SK-N-SH treated with all-trans-retinoic acid at 6 μM for 48 hours (cell line): ENCODE results near the gene KCNA3.

Experiments used
- ATAC-seq: fragments of 200-7000 bp; cut with Tn5 transposase; 3 replicates; pipeline ENCODE4 v1.9.1; 2020; ENCODE audit warnings: mild to moderate bottlenecking, moderate library complexity
- ARNTL ChIP-seq: fragments of 450-650 bp; formaldehyde crosslinking; IDR thresholded peaks from 2 replicates; pipeline ENCODE4 v1.5.0; 2020; ENCODE audit warnings: low read depth, mild to moderate bottlenecking, moderate library complexity, borderline replicate concordance
- CREB5 ChIP-seq: fragments of 250-450 bp; sonication (Bioruptor Pico); IDR thresholded peaks from 2 replicates; pipeline ENCODE4 v1.5.1; 2020; ENCODE audit warnings: low read depth, mild to moderate bottlenecking, moderate library complexity
- CSDC2 ChIP-seq: fragments of 250-450 bp; sonication (Bioruptor Pico); IDR thresholded peaks from 2 replicates; pipeline ENCODE4 v1.5.0; 2020; ENCODE audit warnings: mild to moderate bottlenecking, moderate library complexity
- CSRNP3 ChIP-seq: fragments of 250-450 bp; sonication (Bioruptor Pico); IDR thresholded peaks from 2 replicates; pipeline ENCODE4 v1.5.1; 2021; ENCODE audit warnings: mild to moderate bottlenecking, moderate library complexity
- ESRRG ChIP-seq: fragments of 250-450 bp; sonication (Bioruptor Pico); IDR thresholded peaks from 2 replicates; pipeline ENCODE4 v1.6.1; 2021; ENCODE audit warnings: mild to moderate bottlenecking
- GLIS3 ChIP-seq: fragments of 250-450 bp; sonication (Bioruptor Pico); IDR thresholded peaks from 2 replicates; pipeline ENCODE4 v1.5.0; 2020; ENCODE audit warnings: mild to moderate bottlenecking, moderate library complexity
- ISL1 ChIP-seq: fragments of 250-450 bp; sonication (Bioruptor Pico); IDR thresholded peaks from 2 replicates; pipeline ENCODE4 v2.1.2; 2022; ENCODE audit warnings: mild to moderate bottlenecking, moderate library complexity
- OSR1 ChIP-seq: fragments of 250-450 bp; sonication (Bioruptor Pico); IDR thresholded peaks from 2 replicates; pipeline ENCODE4 v1.8.0; 2022; ENCODE audit warnings: moderate library complexity, mild to moderate bottlenecking, inconsistent platforms
- PATZ1 ChIP-seq: fragments of 250-450 bp; sonication (Bioruptor Pico); IDR thresholded peaks from 2 replicates; pipeline ENCODE4 v1.8.0; 2020; ENCODE audit warnings: mild to moderate bottlenecking, moderate library complexity, borderline replicate concordance
- POU6F1 ChIP-seq: fragments of 250-450 bp; sonication (Bioruptor Pico); IDR thresholded peaks from 2 replicates; pipeline ENCODE4 v1.8.0; 2021; ENCODE audit warnings: low read depth, mild to moderate bottlenecking, moderate library complexity, borderline replicate concordance
- PPARA ChIP-seq: fragments of 250-450 bp; sonication (Bioruptor Pico); IDR thresholded peaks from 2 replicates; pipeline ENCODE4 v1.5.0; 2020; ENCODE audit warnings: mild to moderate bottlenecking, borderline replicate concordance
- RARB ChIP-seq: fragments of 250-450 bp; sonication (Bioruptor Pico); IDR thresholded peaks from 2 replicates; pipeline ENCODE4 v1.8.0; 2021; ENCODE audit warnings: mild to moderate bottlenecking, moderate library complexity
- SNAI2 ChIP-seq: fragments of 250-450 bp; sonication (Bioruptor Pico); IDR thresholded peaks from 2 replicates; pipeline ENCODE4 v1.5.0; 2020; ENCODE audit warnings: mild to moderate bottlenecking, moderate library complexity
- TCF4 ChIP-seq: fragments of 250-450 bp; sonication (Bioruptor Pico); IDR thresholded peaks from 2 replicates; pipeline ENCODE4 v1.8.0; 2021; ENCODE audit warnings: mild to moderate bottlenecking, moderate library complexity, borderline replicate concordance
- ZC3H10 ChIP-seq: fragments of 250-450 bp; sonication (Bioruptor Pico); IDR thresholded peaks from 2 replicates; pipeline ENCODE4 v1.5.1; 2021; ENCODE audit warnings: mild to moderate bottlenecking, moderate library complexity
- ZFP3 ChIP-seq: fragments of 250-450 bp; sonication (Bioruptor Pico); IDR thresholded peaks from 2 replicates; pipeline ENCODE4 v1.5.0; 2020; ENCODE audit warnings: mild to moderate bottlenecking, moderate library complexity
- ZNF565 ChIP-seq: fragments of 450-650 bp; formaldehyde crosslinking; conservative IDR thresholded peaks from 2 replicates; pipeline ENCODE4 v1.5.0; 2020; ENCODE audit warnings: low read depth, mild to moderate bottlenecking, moderate library complexity
- ZNF70 ChIP-seq: fragments of 450-650 bp; formaldehyde crosslinking; IDR thresholded peaks from 2 replicates; pipeline ENCODE4 v1.5.0; 2020; ENCODE audit warnings: mild to moderate bottlenecking, moderate library complexity
- ZNF8 ChIP-seq: fragments of 450-650 bp; formaldehyde crosslinking; IDR thresholded peaks from 2 replicates; pipeline ENCODE4 v1.5.0; 2020; ENCODE audit warnings: mild to moderate bottlenecking, moderate library complexity

The KCNA3 gene

GRCh38 chr1:110676970-110677369 lies 2.2 kb upstream of the KCNA3 start (continued):
- no peak for TF ChIP-seq PATZ1 (CRISPR knock-in tag)
- TF ChIP-seq ZC3H10 (CRISPR knock-in tag), result no peak
- no peak for TF ChIP-seq CSRNP3
- TF ChIP-seq ESRRG (CRISPR knock-in tag), result no peak
- TF ChIP-seq ZFP3 (CRISPR knock-in tag), result no peak
- no peak for TF ChIP-seq OSR1 (CRISPR knock-in tag)

- TF ChIP-seq ISL1, result no peak
- TF ChIP-seq CSDC2, result no peak
- TF ChIP-seq CSRNP3, result no peak
- TF ChIP-seq TCF4 (CRISPR knock-in tag), result no peak
- TF ChIP-seq SNAI2 (CRISPR knock-in tag), result no peak
- TF ChIP-seq PATZ1 (CRISPR knock-in tag), result no peak
- no peak for TF ChIP-seq POU6F1 (CRISPR knock-in tag)
- no peak for TF ChIP-seq ZNF70 (CRISPR knock-in tag)
- TF ChIP-seq ARNTL (CRISPR knock-in tag), result no peak
- no peak for TF ChIP-seq RARB (CRISPR knock-in tag)
- TF ChIP-seq OSR1 (CRISPR knock-in tag), result no peak
- no peak for TF ChIP-seq ZFP3 (CRISPR knock-in tag)
- no peak for TF ChIP-seq ZNF8
- TF ChIP-seq PPARA (CRISPR knock-in tag), result no peak
- ATAC-seq, result no peak
Observed at GRCh38 chr1:110675060-110675791, 486 bp upstream of the KCNA3 start.

- no peak for ATAC-seq
- no peak for TF ChIP-seq OSR1 (CRISPR knock-in tag)
- no peak for TF ChIP-seq ZC3H10 (CRISPR knock-in tag)
Observed at GRCh38 chr1:110673805-110674336, 869 bp downstream of the KCNA3 start.

GRCh38 chr1:110673197-110673701 lies 1.5 kb downstream of the KCNA3 start:
- no peak for ATAC-seq
- no peak for TF ChIP-seq CSRNP3
- TF ChIP-seq ARNTL (CRISPR knock-in tag), result no peak
- no peak for TF ChIP-seq ZNF565 (CRISPR knock-in tag)
- TF ChIP-seq PPARA (CRISPR knock-in tag), result no peak
- no peak for TF ChIP-seq PATZ1 (CRISPR knock-in tag)
- TF ChIP-seq ZNF8, result no peak
- no peak for TF ChIP-seq CREB5 (CRISPR knock-in tag)
- no peak for TF ChIP-seq GLIS3 (CRISPR knock-in tag)
- TF ChIP-seq SNAI2 (CRISPR knock-in tag), result no peak
- TF ChIP-seq ZFP3 (CRISPR knock-in tag), result no peak
